CD4-positive, alpha-beta T cell (primary cell): Measurements from ENCODE around the gene C4orf54. TPM values are rescaled to one million over a fixed set of nuclear protein-coding genes. Genes with fewer than 3 reads are reported as not detected.

Experiments
- ATAC-seq: fragments of 200-7000 bp; cut with Tn5 transposase; one replicate; pipeline ENCODE4 v1.10.0; 2022; ENCODE audit warnings: mild to moderate bottlenecking; ENCODE audit not compliant: poor library complexity
- CTCF ChIA-PET: fragments of 350-600 bp; sonication (Branson Sonifier 250); formaldehyde crosslinking; loops from one replicate; lab custom pipeline; 2021; ENCODE audit warnings: antibody characterized with exemption, inconsistent platforms; lab: Charles Lee
- POLR2A ChIA-PET: fragments of 350-600 bp; sonication (Branson Sonifier 250); formaldehyde crosslinking; loops from one replicate; lab custom pipeline; 2021; ENCODE audit warnings: antibody characterized with exemption, inconsistent platforms; lab: Charles Lee
- DNase-seq, 14 experiments: peaks; one replicate each; pipeline ENCODE4 v3.0.0-alpha.2; 2013 to 2020; ENCODE audit warnings: mixed read lengths in 2 of 14
- H3K27ac ChIP-seq, 2 donors: one replicate each; pipeline versions ENCODE4 v1.5.1 to v1.7.0; 2013; ENCODE audit warnings: low read length in 2 of 2, low read depth in 1 of 2, mild to moderate bottlenecking in 1 of 2
- H3K27me3 ChIP-seq, 2 experiments: 1 replicate in 1 of 2; 2 replicates in 1 of 2; pipeline versions ENCODE4 v1.6.1 to v1.7.0; 2013; ENCODE audit warnings: low read length in 2 of 2, control low read depth in 1 of 2, mild to moderate bottlenecking in 1 of 2, moderate library complexity in 1 of 2; ENCODE audit not compliant: insufficient read depth in 2 of 2, control insufficient read depth in 1 of 2
- H3K36me3 ChIP-seq: one replicate; pipeline ENCODE4 v1.6.1; 2013; ENCODE audit warnings: low read length, control low read depth; ENCODE audit not compliant: insufficient read depth
- H3K4me1 ChIP-seq: one replicate; pipeline ENCODE4 v1.6.1; 2013; ENCODE audit warnings: low read length, control low read depth; ENCODE audit not compliant: insufficient read depth
- H3K4me3 ChIP-seq: one replicate; pipeline ENCODE4 v1.5.1; 2013; ENCODE audit warnings: mild to moderate bottlenecking, low read length, moderate library complexity
- H3K9me3 ChIP-seq, 2 experiments: 1 replicate in 1 of 2; 2 replicates in 1 of 2; pipeline versions ENCODE4 v1.6.1 to v1.7.0; 2013; ENCODE audit warnings: low read length in 2 of 2, mild to moderate bottlenecking in 2 of 2, control low read depth in 1 of 2, moderate library complexity in 1 of 2; ENCODE audit not compliant: control insufficient read depth in 1 of 2, insufficient read depth in 1 of 2
- H3K27ac Mint-ChIP-seq: one replicate; pipeline ENCODE4 v1.8.0; 2020; ENCODE audit warnings: mixed read lengths
- H3K27me3 Mint-ChIP-seq: one replicate; pipeline ENCODE4 v1.8.0; 2021; ENCODE audit warnings: mixed read lengths
- H3K36me3 Mint-ChIP-seq: one replicate; pipeline ENCODE4 v1.8.0; 2021; ENCODE audit warnings: low read depth, mixed read lengths
- H3K4me1 Mint-ChIP-seq: one replicate; pipeline ENCODE4 v1.8.0; 2021; ENCODE audit warnings: low read depth, mixed read lengths
- H3K4me3 Mint-ChIP-seq: one replicate; pipeline ENCODE4 v1.8.0; 2020; ENCODE audit warnings: mild to moderate bottlenecking, mixed read lengths
- H3K9me3 Mint-ChIP-seq: one replicate; pipeline ENCODE4 v1.8.0; 2020; ENCODE audit warnings: mixed read lengths
- intact Hi-C, 2 experiments: fragments of 100-400 bp; cut with DNase I in 1 of 2; cut with micrococcal nuclease in 1 of 2; formaldehyde crosslinking; loops; one replicate each; pipeline versions ENCODE4 v1.15.1 to v1.9.0; 2023 to 2025; cut with DNase I, micrococcal nuclease
- total RNA-seq, 174 experiments: library from RNA in 2 of 174; stranded (reverse) in 2 of 174; gene quantifications; one replicate each; pipeline ENCODE4 v1.2.3 and lab custom pipeline; 2021 to 2026
- TF ChIP-seq, protein P1 (sequence below): fragments of 200-600 bp; IDR thresholded peaks from one replicate; pipeline ENCODE4 v1.8.0; 2022; ENCODE audit warnings: antibody characterized with exemption, mild to moderate bottlenecking

Gene C4orf54
- total RNA-seq, 2 experiments from 2014 or later: not detected

DNA sequence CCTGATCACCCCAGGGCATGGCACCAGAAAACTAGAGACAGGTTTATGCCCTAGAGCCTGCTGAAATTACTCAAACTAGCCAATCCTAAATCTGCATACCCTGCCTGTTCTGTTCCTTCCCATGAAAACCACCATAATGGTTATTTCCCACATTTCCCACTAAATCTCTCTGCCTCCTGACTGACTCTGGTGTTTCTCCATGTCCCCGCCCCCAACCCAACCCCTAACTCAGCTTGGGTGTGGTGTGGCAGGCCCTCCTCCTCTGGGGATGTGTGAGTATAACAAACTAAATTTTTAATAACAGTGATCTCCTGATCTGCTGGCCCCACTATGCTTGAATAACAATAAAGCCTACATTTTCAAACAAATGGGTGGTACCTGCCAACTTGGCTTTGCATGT is 35.5 kb upstream of the C4orf54 start:
- POLR2A ChIA-PET: no interaction called here
- Histone ChIP-seq H3K27me3 (peaks cover 3 to 4% of the 10 kb centered on the region in 2 experiments), H3K27ac (no peak overlapping the region), H3K9me3 (peaks cover 4 to 19% of the 10 kb centered on the region in 2 experiments), H3K4me3 (no peak overlapping the region), H3K4me1 (no peaks in the 10 kb centered on the region), H3K36me3 (no peaks in the 10 kb centered on the region)
- TF ChIP-seq, protein P1, sequence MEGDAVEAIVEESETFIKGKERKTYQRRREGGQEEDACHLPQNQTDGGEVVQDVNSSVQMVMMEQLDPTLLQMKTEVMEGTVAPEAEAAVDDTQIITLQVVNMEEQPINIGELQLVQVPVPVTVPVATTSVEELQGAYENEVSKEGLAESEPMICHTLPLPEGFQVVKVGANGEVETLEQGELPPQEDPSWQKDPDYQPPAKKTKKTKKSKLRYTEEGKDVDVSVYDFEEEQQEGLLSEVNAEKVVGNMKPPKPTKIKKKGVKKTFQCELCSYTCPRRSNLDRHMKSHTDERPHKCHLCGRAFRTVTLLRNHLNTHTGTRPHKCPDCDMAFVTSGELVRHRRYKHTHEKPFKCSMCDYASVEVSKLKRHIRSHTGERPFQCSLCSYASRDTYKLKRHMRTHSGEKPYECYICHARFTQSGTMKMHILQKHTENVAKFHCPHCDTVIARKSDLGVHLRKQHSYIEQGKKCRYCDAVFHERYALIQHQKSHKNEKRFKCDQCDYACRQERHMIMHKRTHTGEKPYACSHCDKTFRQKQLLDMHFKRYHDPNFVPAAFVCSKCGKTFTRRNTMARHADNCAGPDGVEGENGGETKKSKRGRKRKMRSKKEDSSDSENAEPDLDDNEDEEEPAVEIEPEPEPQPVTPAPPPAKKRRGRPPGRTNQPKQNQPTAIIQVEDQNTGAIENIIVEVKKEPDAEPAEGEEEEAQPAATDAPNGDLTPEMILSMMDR: no peak
- Mint-ChIP-seq H3K36me3 (no peaks in the 10 kb centered on the region), H3K4me1 (no peaks in the 10 kb centered on the region), H3K27ac (no peak overlapping the region), H3K4me3 (no peak overlapping the region), H3K27me3 (peaks cover 38% of the 10 kb centered on the region), H3K9me3 (peaks cover 18% of the 10 kb centered on the region)
- DNase-seq: no peak
- intact Hi-C loops: no loop called here
- no peak for ATAC-seq
- CTCF ChIA-PET: no interaction called here

DNA sequence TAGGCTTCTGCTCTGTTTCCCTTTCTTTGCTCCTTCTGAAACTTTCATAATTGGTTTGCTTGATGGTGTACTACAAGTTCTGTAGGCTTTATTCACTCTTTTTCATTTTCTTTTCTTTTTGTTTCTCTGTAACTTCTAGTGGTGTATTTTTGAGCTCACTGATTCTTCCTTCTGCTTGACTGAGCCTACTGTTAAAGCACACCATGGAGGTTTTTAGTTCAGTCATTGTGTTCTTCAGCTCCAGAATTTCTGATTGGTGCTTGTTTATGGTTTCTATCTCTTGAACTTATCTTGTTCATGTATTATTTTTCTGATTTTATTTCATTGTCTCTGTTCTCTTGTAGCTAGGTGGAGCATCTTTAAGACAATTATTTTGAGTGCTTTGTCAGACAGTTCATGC is 33.4 kb upstream of the C4orf54 start:
- no peak for ATAC-seq

DNA sequence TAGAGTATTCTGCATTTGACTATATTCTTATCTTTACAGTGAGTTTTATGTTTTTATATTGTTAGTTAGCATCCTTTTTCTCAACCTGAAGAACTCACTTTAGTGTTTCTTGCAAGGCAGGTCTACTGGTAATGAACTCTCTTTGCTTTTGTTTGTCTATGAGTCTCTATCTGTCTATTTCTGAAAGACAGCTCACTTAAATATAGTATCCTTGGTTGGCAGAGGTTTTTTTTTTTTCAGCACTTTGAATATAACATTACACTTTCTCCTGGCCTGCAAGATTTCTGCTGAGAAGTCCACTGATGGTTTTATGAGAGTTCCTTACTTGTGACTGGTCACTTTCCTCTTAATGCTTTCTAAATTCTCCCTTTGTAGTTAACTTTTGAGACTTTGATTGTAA is 32.8 kb upstream of the C4orf54 start:
- TF ChIP-seq, protein P1: no peak
- Mint-ChIP-seq H3K9me3 (peaks cover 18% of the 10 kb centered on the region), H3K27ac (no peak overlapping the region), H3K36me3 (no peaks in the 10 kb centered on the region), H3K4me1 (no peaks in the 10 kb centered on the region), H3K4me3 (no peak overlapping the region), H3K27me3 (peaks cover 27% of the 10 kb centered on the region)
- CTCF ChIA-PET: no interaction called here
- H3K4me1 ChIP-seq: no peaks in the 10 kb centered on the region
- no peak for ATAC-seq
- no peaks in the 10 kb centered on the region for H3K36me3 ChIP-seq
- H3K27me3 ChIP-seq: peaks cover 0 to under 1% of the 10 kb centered on the region in 2 experiments
- POLR2A ChIA-PET: no interaction called here
- intact Hi-C loops: no loop called here
- no peak for DNase-seq
- H3K27ac ChIP-seq: no peak overlapping the region
- no peak overlapping the region for H3K4me3 ChIP-seq
- H3K9me3 ChIP-seq: peaks cover 4 to 19% of the 10 kb centered on the region in 2 experiments

More for the DNA sequence above, 33.4 kb upstream of the C4orf54 start:
- Mint-ChIP-seq H3K4me1 (no peaks in the 10 kb centered on the region), H3K27ac (no peak overlapping the region), H3K27me3 (peaks cover 28% of the 10 kb centered on the region), H3K4me3 (no peak overlapping the region), H3K9me3 (peaks cover 18% of the 10 kb centered on the region), H3K36me3 (no peaks in the 10 kb centered on the region)
- Histone ChIP-seq H3K9me3 (peaks cover 4 to 19% of the 10 kb centered on the region in 2 experiments), H3K4me1 (no peaks in the 10 kb centered on the region), H3K27me3 (peaks cover 0 to 4% of the 10 kb centered on the region in 2 experiments), H3K4me3 (no peak overlapping the region), H3K36me3 (no peaks in the 10 kb centered on the region), H3K27ac (no peak overlapping the region)
- intact Hi-C loops: no loop called here
- DNase-seq: no peak
- POLR2A ChIA-PET: no interaction called here
- CTCF ChIA-PET: no interaction called here
- TF ChIP-seq, protein P1: no peak
